GM18517 (cell line): ENCODE data around the gene GNPNAT1.
A peak's percentile ranks its signal among the peaks of the same experiment; 100 is the strongest.
"Not testable (repeated sequence)": the region's sequence is repeated elsewhere in the genome, so short reads cannot be mapped to it uniquely, and the experiment has no call there.

Source experiments
- ATAC-seq: cut with Tn5 transposase; IDR thresholded peaks from one replicate; pipeline ENCODE4 v1.9.1; 2021; ENCODE audit warnings: mild to moderate bottlenecking, moderate library complexity; ENCODE audit not compliant: unreplicated experiment

GNPNAT1 gene

GRCh38 chr14:52790011-52790755 is 1.2 kb downstream of the GNPNAT1 start:
- no peak for ATAC-seq

GRCh38 chr14:52789118-52789517 is 2.3 kb downstream of the GNPNAT1 start:
- no peak for ATAC-seq

- no peak for ATAC-seq
Measured at GRCh38 chr14:52786887-52787286, 4.5 kb downstream of the GNPNAT1 start.

GRCh38 chr14:52783206-52783605 is 8.2 kb downstream of the GNPNAT1 start:
- ATAC-seq: no peak

GRCh38 chr14:52781629-52782028 is 9.8 kb downstream of the GNPNAT1 start:
- ATAC-seq: no peak

GRCh38 chr14:52780893-52781292 is 10.5 kb downstream of the GNPNAT1 start:
- ATAC-seq: no peak

- no peak for ATAC-seq
Measured at GRCh38 chr14:52778702-52779101, 12.7 kb downstream of the GNPNAT1 start.

GRCh38 chr14:52776816-52777215 is 14.6 kb downstream of the GNPNAT1 start:
- no peak for ATAC-seq

- ATAC-seq: no peak
Measured at GRCh38 chr14:52769887-52770286, 21.5 kb downstream of the GNPNAT1 start.

- no peak for ATAC-seq
Measured at GRCh38 chr14:52767058-52767833, 24.2 kb downstream of the GNPNAT1 start.

GRCh38 chr14:52762923-52763322 is 28.5 kb downstream of the GNPNAT1 start:
- not testable (repeated sequence) for ATAC-seq

GRCh38 chr14:52759145-52759544 is 32.3 kb downstream of the GNPNAT1 start:
- no peak for ATAC-seq

GRCh38 chr14:52755607-52756316 is 35.6 kb downstream of the GNPNAT1 start:
- ATAC-seq: no peak

GRCh38 chr14:52748647-52749292 is 42.6 kb downstream of the GNPNAT1 start:
- no peak for ATAC-seq

- ATAC-seq: peak; percentile 19
Measured at GRCh38 chr14:52741865-52742264, 49.5 kb downstream of the GNPNAT1 start.

GRCh38 chr14:52740751-52741150 is 50.7 kb downstream of the GNPNAT1 start:
- no peak for ATAC-seq

- no peak for ATAC-seq
Measured at GRCh38 chr14:52738409-52738808, 53.0 kb downstream of the GNPNAT1 start.

GRCh38 chr14:52735921-52736489 is 55.4 kb downstream of the GNPNAT1 start:
- no peak for ATAC-seq

GRCh38 chr14:52733824-52734223 is 57.6 kb downstream of the GNPNAT1 start:
- ATAC-seq: no peak

- no peak for ATAC-seq
Measured at GRCh38 chr14:52730709-52731111, 60.7 kb downstream of the GNPNAT1 start.
